Retinal pigment epithelial cell (primary cell): ENCODE results near the gene ZFAND6.

Experiments used
- DNase-seq: peaks from one replicate; pipeline ENCODE4 v3.0.0-alpha.2; 2010; ENCODE audit warnings: low read depth
- H3K4me3 ChIP-seq: 2 replicates; pipeline ENCODE4 v1.5.1; 2011; ENCODE audit warnings: mild to moderate bottlenecking, low read length, control low read depth, moderate library complexity
- TF ChIP-seq, protein P1 (sequence below): conservative IDR thresholded peaks from 2 replicates; pipeline ENCODE4 v1.5.1; 2011; ENCODE audit warnings: low read depth, low read length, control low read depth, inconsistent platforms

Gene ZFAND6

DNA sequence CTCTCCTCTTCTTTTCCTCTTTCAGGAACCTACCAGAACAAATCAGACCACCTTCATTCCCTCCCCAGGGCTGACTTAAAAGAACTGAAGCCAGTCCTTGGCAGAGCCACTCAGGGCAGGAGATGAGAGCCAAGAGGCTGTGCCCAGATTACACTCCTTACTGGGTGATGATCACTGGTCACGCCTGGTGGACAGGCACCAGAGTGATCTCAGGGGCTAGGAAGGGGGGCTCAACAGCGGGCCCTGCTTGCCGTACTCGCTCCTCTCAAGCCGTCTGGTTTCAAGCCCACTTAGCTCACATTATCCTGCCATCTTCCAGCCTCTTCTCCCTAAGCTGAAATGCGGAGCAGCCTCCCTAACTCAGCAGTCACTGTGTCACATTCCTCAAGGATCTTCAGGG is 91.7 kb downstream of the ZFAND6 start:
- TF ChIP-seq, protein P1, sequence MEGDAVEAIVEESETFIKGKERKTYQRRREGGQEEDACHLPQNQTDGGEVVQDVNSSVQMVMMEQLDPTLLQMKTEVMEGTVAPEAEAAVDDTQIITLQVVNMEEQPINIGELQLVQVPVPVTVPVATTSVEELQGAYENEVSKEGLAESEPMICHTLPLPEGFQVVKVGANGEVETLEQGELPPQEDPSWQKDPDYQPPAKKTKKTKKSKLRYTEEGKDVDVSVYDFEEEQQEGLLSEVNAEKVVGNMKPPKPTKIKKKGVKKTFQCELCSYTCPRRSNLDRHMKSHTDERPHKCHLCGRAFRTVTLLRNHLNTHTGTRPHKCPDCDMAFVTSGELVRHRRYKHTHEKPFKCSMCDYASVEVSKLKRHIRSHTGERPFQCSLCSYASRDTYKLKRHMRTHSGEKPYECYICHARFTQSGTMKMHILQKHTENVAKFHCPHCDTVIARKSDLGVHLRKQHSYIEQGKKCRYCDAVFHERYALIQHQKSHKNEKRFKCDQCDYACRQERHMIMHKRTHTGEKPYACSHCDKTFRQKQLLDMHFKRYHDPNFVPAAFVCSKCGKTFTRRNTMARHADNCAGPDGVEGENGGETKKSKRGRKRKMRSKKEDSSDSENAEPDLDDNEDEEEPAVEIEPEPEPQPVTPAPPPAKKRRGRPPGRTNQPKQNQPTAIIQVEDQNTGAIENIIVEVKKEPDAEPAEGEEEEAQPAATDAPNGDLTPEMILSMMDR: no peak
- no peak overlapping the region for H3K4me3 ChIP-seq
- DNase-seq: no peak

DNA sequence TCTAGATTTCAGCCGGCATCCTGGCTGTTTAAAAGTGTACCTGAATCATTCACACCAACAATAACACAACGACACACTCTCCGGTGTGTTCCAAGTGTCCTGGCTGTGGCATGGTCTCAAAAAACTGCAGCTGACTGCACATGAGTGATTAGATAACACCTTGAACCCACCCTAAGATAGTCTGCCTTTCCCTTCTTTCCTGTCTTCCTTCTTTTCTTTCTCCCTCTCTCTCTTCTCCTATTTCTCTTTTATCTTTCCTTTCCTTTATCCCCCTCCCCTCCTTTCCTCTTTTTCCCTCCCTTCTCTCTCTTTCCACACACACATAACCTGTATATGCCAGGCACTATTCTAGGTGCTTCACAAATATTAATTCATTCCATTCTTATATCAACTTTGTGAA is 92.1 kb downstream of the ZFAND6 start:
- H3K4me3 ChIP-seq: no peak overlapping the region
- TF ChIP-seq, protein P1: no peak
- DNase-seq: no peak

DNA sequence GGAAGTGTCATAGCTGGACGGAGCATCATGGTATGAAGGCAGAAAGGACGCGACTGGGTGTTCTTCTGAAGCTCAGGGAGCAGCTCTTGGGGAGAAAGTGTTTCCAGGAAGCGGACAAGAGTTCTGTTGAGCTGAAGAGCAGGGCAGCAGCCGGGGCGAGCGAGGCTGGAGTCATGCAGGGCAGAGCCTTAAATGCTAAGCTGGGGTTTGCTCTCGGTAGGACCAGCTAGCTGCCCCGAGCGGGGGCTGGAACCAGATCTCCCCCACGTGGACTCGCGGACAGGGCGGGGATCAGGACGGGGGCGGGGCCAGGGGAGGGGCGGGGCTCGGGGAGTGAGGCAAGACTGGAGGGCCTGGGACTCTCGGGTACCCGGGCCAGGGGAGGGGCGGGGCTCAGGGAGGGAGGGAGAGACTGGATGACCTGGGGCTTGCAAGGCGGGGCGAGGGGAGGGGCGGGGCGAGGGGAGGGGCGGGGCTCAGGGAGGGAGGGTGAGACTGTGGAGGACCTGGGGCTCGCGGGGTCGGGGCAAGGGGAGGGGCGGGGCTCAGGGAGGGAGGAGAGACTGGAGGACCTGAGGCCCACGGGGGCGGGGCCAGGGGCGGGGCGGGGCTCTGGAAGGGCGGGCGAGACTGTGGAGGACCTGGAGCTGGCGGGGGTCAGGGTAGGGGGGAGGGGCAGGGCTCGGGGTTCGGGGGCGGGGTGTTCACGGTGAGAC is 92.9 kb downstream of the ZFAND6 start:
- DNase-seq: peak; percentile 84
- TF ChIP-seq, protein P1: no peak
- H3K4me3 ChIP-seq: peak overlapping the region; percentile 80

DNA sequence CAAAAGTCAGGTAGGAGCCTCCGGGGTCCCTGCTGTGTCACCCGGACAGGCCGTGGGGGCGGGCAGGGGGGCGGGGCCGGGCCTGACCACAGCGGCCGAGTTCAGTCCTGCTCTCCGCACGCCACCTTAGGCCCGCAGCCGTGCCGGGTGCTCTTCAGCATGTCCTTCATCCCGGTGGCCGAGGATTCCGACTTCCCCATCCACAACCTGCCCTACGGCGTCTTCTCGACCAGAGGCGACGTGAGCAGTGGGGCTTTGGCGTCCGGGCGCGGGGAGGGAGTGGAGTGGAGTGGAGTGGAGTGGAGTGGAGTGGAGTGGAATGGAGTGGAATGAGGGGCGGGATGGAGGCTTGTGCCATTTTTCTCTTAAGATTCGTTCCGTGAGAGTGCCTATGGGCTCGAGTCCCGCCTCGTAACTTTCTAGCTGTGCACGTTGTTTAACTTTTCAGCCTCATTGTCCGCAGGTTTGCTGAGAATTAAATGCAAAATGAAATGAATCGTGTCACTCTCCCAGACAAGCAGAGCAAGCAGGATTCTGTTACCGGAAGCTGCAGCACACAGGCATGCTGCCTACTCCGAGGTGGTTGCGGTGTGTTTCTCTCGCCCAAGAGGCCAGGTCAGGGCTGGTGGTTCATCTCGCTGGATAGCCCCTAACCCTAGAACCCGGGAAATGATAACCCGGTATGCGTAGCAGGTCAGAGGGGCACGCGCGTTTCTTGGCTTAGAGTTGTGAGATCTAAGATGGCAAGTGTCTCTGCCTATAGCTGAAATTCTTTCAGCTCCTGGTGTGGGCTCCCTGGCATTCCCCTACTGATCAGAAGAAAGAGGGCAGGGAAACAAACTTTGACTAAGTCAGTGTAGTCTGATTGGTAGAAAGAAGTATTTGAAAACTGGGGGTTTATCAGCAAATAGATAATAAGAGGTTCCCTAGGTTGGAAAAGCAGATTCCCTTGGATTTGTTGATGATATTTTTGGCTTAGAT is 93.7 kb downstream of the ZFAND6 start, which contains the start of gene FAH:
TSS of gene FAH (plus strand) at position 104 of the 981 bp plus-strand sequence. CDS start at position 160, 56 bp downstream.
- peak within 1 kb of the TSS; percentile 80 for H3K4me3 ChIP-seq
- TF ChIP-seq, protein P1: no peak
- no peak for DNase-seq

DNA sequence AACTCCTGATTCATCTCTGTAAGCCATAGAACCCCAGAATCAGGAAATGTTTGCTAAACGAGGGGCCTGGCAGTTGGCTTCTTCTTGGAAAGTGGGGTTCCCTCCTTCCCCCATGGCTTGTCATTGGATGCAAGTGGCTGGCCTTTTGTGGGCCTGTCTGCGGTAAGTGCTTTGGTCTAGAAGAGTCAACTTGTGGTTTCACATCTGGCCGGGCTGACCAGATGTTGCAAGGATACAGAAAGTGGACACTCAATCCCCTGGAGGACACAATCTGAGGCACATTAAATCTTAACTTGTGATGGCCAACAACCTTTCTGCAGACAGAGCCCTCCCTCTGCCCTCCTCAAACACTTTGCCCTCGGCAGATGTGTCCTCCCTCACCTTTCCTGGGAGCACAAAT is 94.4 kb downstream of the ZFAND6 start:
- TF ChIP-seq, protein P1: no peak
- no peak for DNase-seq
- no peak overlapping the region for H3K4me3 ChIP-seq

DNA sequence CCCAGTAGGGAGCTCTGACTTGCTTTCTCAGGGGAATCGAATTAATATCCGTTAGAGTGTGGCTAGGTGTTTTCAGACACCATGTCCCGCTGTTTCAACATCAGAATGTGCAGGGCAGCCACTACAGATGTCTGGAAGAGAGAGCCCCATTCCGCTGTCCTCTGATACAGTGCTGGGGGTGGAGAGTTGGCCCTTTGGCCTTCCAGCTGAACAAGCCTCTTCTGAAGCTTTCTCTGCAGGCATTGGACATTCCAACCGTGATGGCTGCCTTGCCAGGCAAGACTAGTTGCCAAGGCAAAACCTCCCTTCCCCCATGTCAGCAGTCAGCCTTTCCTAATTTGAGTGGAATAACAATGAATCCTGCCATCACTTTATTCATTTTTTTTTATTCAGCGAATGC is 94.9 kb downstream of the ZFAND6 start:
- TF ChIP-seq, protein P1: no peak
- no peak for DNase-seq
- no peak overlapping the region for H3K4me3 ChIP-seq
